H1 (cell line): Measurements from ENCODE around the gene GRIA3. TPM values are rescaled to one million over a fixed set of nuclear protein-coding genes. Genes with fewer than 3 reads are reported as not detected.

ENCODE experiments used
- CTCF ChIA-PET: fragments of 300-600 bp; sonication (Branson Sonifier 250); formaldehyde crosslinking; loops from one replicate; lab custom pipeline; 2021; ENCODE audit not compliant: partially characterized antibody; lab: Charles Lee
- POLR2A ChIA-PET: fragments of 300-600 bp; sonication (Branson Sonifier 250); formaldehyde crosslinking; loops from one replicate; lab custom pipeline; 2021; ENCODE audit warnings: inconsistent platforms; ENCODE audit not compliant: partially characterized antibody; lab: Charles Lee
- DNase-seq, 2 experiments: peaks; one replicate each; pipeline versions ENCODE4 v3.0.0 to v3.0.0-alpha.2; 2010 to 2022; ENCODE audit warnings: low spot score in 2 of 2, low read depth in 1 of 2, mixed read lengths in 1 of 2
- FAIRE-seq: peaks from 2 replicates; lab custom pipeline; 2011; peaks lifted over from hg19 to GRCh38; lab: Jason Lieb, UNC
- H2AFZ ChIP-seq: 2 replicates; pipeline ENCODE4 v1.8.1; 2012; ENCODE audit warnings: low read length, inconsistent platforms
- H2AK5ac ChIP-seq: 2 replicates; pipeline ENCODE4 v1.6.1; 2013; ENCODE audit warnings: low read depth, low read length
- H2BK120ac ChIP-seq: replicated peaks from 2 replicates; pipeline ENCODE3; 2013; ENCODE audit warnings: low read depth, low read length, inconsistent platforms
- H2BK12ac ChIP-seq: 2 replicates; pipeline ENCODE4 v1.6.1; 2013; ENCODE audit warnings: low read depth, low read length
- H2BK15ac ChIP-seq: 2 replicates; pipeline ENCODE4 v1.6.1; 2013; ENCODE audit warnings: low read length
- H2BK20ac ChIP-seq: 2 replicates; pipeline ENCODE4 v1.6.1; 2013; ENCODE audit warnings: low read length
- H2BK5ac ChIP-seq: 2 replicates; pipeline ENCODE4 v1.6.1; 2013; ENCODE audit warnings: low read depth, low read length
- H3K14ac ChIP-seq: 2 replicates; pipeline ENCODE4 v1.6.1; 2013; ENCODE audit warnings: inconsistent platforms; ENCODE audit not compliant: insufficient read length
- H3K18ac ChIP-seq: 2 replicates; pipeline ENCODE4 v1.6.1; 2013; ENCODE audit warnings: low read length; ENCODE audit errors: extremely low read depth
- H3K23ac ChIP-seq: 2 replicates; pipeline ENCODE4 v1.6.1; 2013; ENCODE audit warnings: inconsistent platforms; ENCODE audit not compliant: insufficient read length
- H3K23me2 ChIP-seq: 2 replicates; pipeline ENCODE4 v1.6.1; 2013; ENCODE audit warnings: low read depth, low read length
- H3K27ac ChIP-seq: 2 replicates; pipeline ENCODE4 v1.6.1; 2011; ENCODE audit warnings: low read depth, low read length, inconsistent platforms
- H3K27me3 ChIP-seq, 4 experiments: replicated peaks in 1 of 4; 1 replicate in 1 of 4; 2 replicates in 3 of 4; pipeline versions ENCODE4 v1.6.1 to v1.8.1; 2011 to 2013; ENCODE audit warnings: low read length in 3 of 4, mild to moderate bottlenecking in 3 of 4, inconsistent platforms in 2 of 4, mixed read lengths in 2 of 4, moderate library complexity in 1 of 4; ENCODE audit not compliant: control insufficient read depth in 3 of 4, insufficient read depth in 3 of 4; ENCODE audit errors: extremely low read depth in 1 of 4
- H3K36me3 ChIP-seq, 4 experiments: 2 replicates each; pipeline versions ENCODE4 v1.6.1 to v1.8.1; 2011 to 2013; ENCODE audit warnings: mild to moderate bottlenecking in 4 of 4, low read length in 3 of 4, moderate library complexity in 2 of 4, control low read depth in 1 of 4, inconsistent platforms in 1 of 4; ENCODE audit not compliant: insufficient read depth in 4 of 4, control insufficient read depth in 2 of 4
- H3K4ac ChIP-seq: replicated peaks from 2 replicates; pipeline ENCODE3; 2013; ENCODE audit warnings: low read length, low read depth, mixed read lengths, inconsistent platforms; ENCODE audit not compliant: insufficient read length
- H3K4me1 ChIP-seq, 4 experiments: replicated peaks in 1 of 4; 1 replicate in 1 of 4; 2 replicates in 3 of 4; pipeline versions ENCODE4 v1.6.1 to v1.8.1; 2011 to 2013; ENCODE audit warnings: low read length in 3 of 4, inconsistent platforms in 2 of 4, mixed read lengths in 1 of 4; ENCODE audit not compliant: insufficient read depth in 4 of 4, control insufficient read depth in 3 of 4
- H3K4me2 ChIP-seq, 2 experiments: 2 replicates each; pipeline versions ENCODE4 v1.6.1 to v1.8.1; 2011 to 2013; ENCODE audit warnings: low read depth in 2 of 2, low read length in 2 of 2, control low read depth in 1 of 2, inconsistent platforms in 1 of 2, mild to moderate bottlenecking in 1 of 2; ENCODE audit not compliant: insufficient read depth in 1 of 2
- H3K4me3 ChIP-seq, 4 experiments: fragments of 200-600, 300-600 bp in 1 of 4; sonication (generic), shearing (Covaris generic), sonication (Bioruptor Twin) in 1 of 4; 2 replicates each; pipeline versions ENCODE4 v1.5.1 to v1.8.1; 2011 to 2016; ENCODE audit warnings: low read length in 4 of 4, low read depth in 3 of 4, control low read depth in 2 of 4, inconsistent platforms in 2 of 4, mild to moderate bottlenecking in 2 of 4, mixed read lengths in 1 of 4, moderate library complexity in 1 of 4; ENCODE audit not compliant: insufficient read depth in 2 of 4; ENCODE audit errors: extremely low read depth in 1 of 4
- H3K56ac ChIP-seq: replicated peaks from 2 replicates; pipeline ENCODE3; 2013; ENCODE audit warnings: low read depth, mild to moderate bottlenecking, mixed read lengths, low read length, inconsistent platforms; ENCODE audit not compliant: insufficient read length
- H3K79me1 ChIP-seq: 2 replicates; pipeline ENCODE4 v1.6.1; 2013; ENCODE audit warnings: low read depth, low read length, control low read depth
- H3K79me2 ChIP-seq, 2 experiments: 2 replicates each; pipeline versions ENCODE4 v1.6.1 to v1.8.1; 2012 to 2013; ENCODE audit warnings: low read length in 2 of 2, mild to moderate bottlenecking in 2 of 2, inconsistent platforms in 1 of 2; ENCODE audit not compliant: insufficient read depth in 2 of 2, control insufficient read depth in 1 of 2
- H3K9ac ChIP-seq, 4 experiments: replicated peaks in 1 of 4; 1 replicate in 1 of 4; 2 replicates in 3 of 4; pipeline versions ENCODE4 v1.6.1 to v1.8.1; 2011 to 2013; ENCODE audit warnings: low read depth in 3 of 4, low read length in 3 of 4, control low read depth in 2 of 4, mild to moderate bottlenecking in 2 of 4, moderate library complexity in 2 of 4, inconsistent platforms in 1 of 4; ENCODE audit errors: extremely low read depth in 1 of 4
- H3K9me3 ChIP-seq, 2 experiments: 2 replicates each; pipeline versions ENCODE4 v1.6.1 to v1.8.1; 2012 to 2013; ENCODE audit warnings: mild to moderate bottlenecking in 2 of 2, moderate library complexity in 2 of 2, control low read depth in 1 of 2, inconsistent platforms in 1 of 2, low read depth in 1 of 2, low read length in 1 of 2, mixed read lengths in 1 of 2; ENCODE audit not compliant: insufficient read depth in 2 of 2
- H4K20me1 ChIP-seq, 2 experiments: replicated peaks in 1 of 2; 2 replicates each; pipeline versions ENCODE3 to v1.8.1; 2011 to 2013; ENCODE audit warnings: inconsistent platforms in 2 of 2, low read length in 2 of 2, mild to moderate bottlenecking in 1 of 2; ENCODE audit not compliant: insufficient read depth in 2 of 2, control insufficient read depth in 1 of 2
- H4K5ac ChIP-seq: 2 replicates; pipeline ENCODE4 v1.6.1; 2013; ENCODE audit warnings: low read length, low read depth, mixed read lengths, inconsistent platforms; ENCODE audit not compliant: insufficient read length
- H4K8ac ChIP-seq: 2 replicates; pipeline ENCODE4 v1.8.0; 2013; ENCODE audit warnings: mild to moderate bottlenecking, moderate library complexity, low read length, inconsistent platforms; ENCODE audit not compliant: insufficient read depth; ENCODE audit errors: extremely low read depth
- H4K91ac ChIP-seq: replicated peaks from 2 replicates; pipeline ENCODE3; 2013; ENCODE audit warnings: low read length, mixed read lengths, inconsistent platforms; ENCODE audit not compliant: insufficient read length
- ASH2L ChIP-seq: fragments of 200-600, 300-600 bp; sonication (generic); IDR thresholded peaks from one replicate; pipeline ENCODE4 v1.7.1; 2017; ENCODE audit warnings: low read length
- NANOG ChIP-seq: IDR thresholded peaks from 2 replicates; pipeline ENCODE4 v1.6.1; 2011; ENCODE audit warnings: low read length, low read depth, mild to moderate bottlenecking, inconsistent platforms; ENCODE audit not compliant: insufficient read depth, poor library complexity, severe bottlenecking
- WGBS, 2 experiments: shearing (Covaris generic) in 1 of 2; methylation state at CpG; one replicate each; pipeline versions ENCODE4 v1.1.6 to v1.1.7; 2013 to 2015; ENCODE audit warnings: low lambda C conversion rate in 2 of 2, mixed read lengths in 2 of 2, inconsistent platforms in 1 of 2, low coverage in 1 of 2, missing lambda C conversion rate in 1 of 2; ENCODE audit not compliant: insufficient replicate concordance in 2 of 2, insufficient coverage in 1 of 2, insufficient read length in 1 of 2; ENCODE audit errors: extremely low coverage in 1 of 2, missing lambda C conversion rate in 1 of 2; 5-methylcytosine and 5-hydroxymethylcytosine counted together
- polyA plus RNA-seq, 7 experiments: library from polyadenylated mRNA; depleted of rRNA in 3 of 7; stranded (reverse) in 5 of 7; unstranded in 2 of 7; fragments of >200 nt in 5 of 7; fragments of 200-250 nt in 2 of 7; gene quantifications; 1 replicate in 5 of 7; 2 replicates in 1 of 7; 4 replicates in 1 of 7; pipeline versions ENCODE4 v1.2.1 to v1.2.3, GENCODE V29; 2011 to 2013; ENCODE audit warnings: missing spikeins in 2 of 7, mixed read lengths in 2 of 7
- total RNA-seq: library from RNA; stranded (reverse); fragmentation: NEBNext Ultra II Directional; extraction: Animal tissue kit (Norgen Biotek cat#: 25700); gene quantifications from 2 replicates; pipeline ENCODE4 v1.2.1, GENCODE V29; 2021

Gene GRIA3
- total and polyA plus RNA-seq, 2 of the 8 experiments (the other 6 are each of a cell fraction or from before 2014, with no cell fraction given), result 2.6 to 3.0 TPM

GRCh38 chrX:123399709-123400108, 215.6 kb downstream of the GRIA3 start:
- H2BK12ac ChIP-seq, result no peak overlapping the region
- H2BK5ac ChIP-seq, result no peak overlapping the region
- no peak overlapping the region for H2BK15ac ChIP-seq
- H3K79me2 ChIP-seq, result no peaks in the 10 kb centered on the region
- no peak overlapping the region for H2AK5ac ChIP-seq
- no peaks in the 10 kb centered on the region for H4K20me1 ChIP-seq
- H3K23me2 ChIP-seq, result no peaks in the 10 kb centered on the region
- no peak overlapping the region for H2BK20ac ChIP-seq
- TF ChIP-seq NANOG (no peak), ASH2L (no peak)
- TF ChIP-seq, all 59 proteins: peak for 0
- no peak overlapping the region for H2BK120ac ChIP-seq
- ChIA-PET POLR2A (no interaction called here), CTCF (no interaction called here)
- WGBS, 2 experiments, result 92% methylated on average over 1 of the region's 1 CpG; no CpG with 5 or more reads in 1 of the 2 experiments
- H3K23ac ChIP-seq, result no peak overlapping the region
- no peaks in the 10 kb centered on the region for H3K79me1 ChIP-seq
- H3K4me2 ChIP-seq, result no peak overlapping the region
- H2AFZ ChIP-seq, result no peak overlapping the region
- no peak overlapping the region for H4K91ac ChIP-seq
- H4K5ac ChIP-seq, result no peak overlapping the region
- no peaks in the 10 kb centered on the region for H3K9me3 ChIP-seq
- no peak overlapping the region for H3K4me3 ChIP-seq
- H3K36me3 ChIP-seq, result no peaks in the 10 kb centered on the region
- no peak overlapping the region for H3K9ac ChIP-seq
- H3K18ac ChIP-seq, result no peak overlapping the region
- H3K56ac ChIP-seq, result no peak overlapping the region
- no peak for FAIRE-seq
- H3K4ac ChIP-seq, result no peak overlapping the region
- H4K8ac ChIP-seq, result no peak overlapping the region
- no peaks in the 10 kb centered on the region for H3K27me3 ChIP-seq
- no peak overlapping the region for H3K14ac ChIP-seq
- no peak for DNase-seq
- H3K4me1 ChIP-seq, result peaks cover 0 to 5% (median 0%) of the 10 kb centered on the region in 4 experiments; a peak in 1 of 7 replicates
- no peak overlapping the region for H3K27ac ChIP-seq
